ENCODE results near the gene GLMP. TPM values are rescaled to one million over a fixed set of nuclear protein-coding genes. Genes with fewer than 3 reads are reported as not detected.

Gene GLMP
- total and polyA plus RNA-seq, 2 of the 13 experiments (the other 11 are each of a cell fraction or from before 2014, with no cell fraction given): 44.6 to 75.8 TPM

DNA sequence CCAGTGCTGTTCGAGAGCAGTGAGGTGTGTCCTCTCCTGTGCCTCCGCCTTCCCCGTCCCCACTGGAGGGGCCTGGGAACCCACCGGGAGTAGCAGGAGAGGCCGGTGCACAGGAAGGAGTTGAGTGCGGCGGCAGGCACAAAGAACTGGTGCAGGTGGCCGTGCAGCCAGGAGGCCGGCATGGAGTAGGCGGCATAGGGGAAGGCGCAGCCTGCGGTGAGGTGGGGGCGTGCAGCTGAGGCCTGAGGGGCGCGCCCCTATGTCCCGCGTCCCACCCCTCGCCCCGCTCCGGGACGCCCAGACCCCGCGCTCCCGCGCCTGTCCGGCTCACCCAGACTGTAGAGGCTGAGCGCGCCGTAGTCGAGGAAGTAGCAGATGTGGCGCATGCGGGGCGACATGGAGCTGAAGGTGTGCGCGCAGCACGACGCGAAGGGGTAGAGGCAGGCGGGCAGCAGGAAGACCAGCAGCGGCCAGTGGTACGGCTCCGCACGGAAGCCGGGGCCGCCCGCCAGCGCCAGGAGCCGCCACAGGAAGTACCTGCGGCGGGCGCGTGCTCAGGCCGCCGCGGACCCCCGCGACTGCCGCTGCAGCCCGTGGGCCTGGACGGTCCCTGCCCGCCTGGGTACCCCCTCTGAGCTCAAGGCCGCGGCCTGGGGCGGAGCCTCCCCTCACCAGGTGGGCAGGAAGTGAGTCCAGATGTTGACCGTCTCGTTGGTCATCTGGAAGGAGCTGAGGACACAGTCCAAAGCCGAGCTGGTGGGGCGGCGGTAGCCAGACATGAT, 49.8 kb downstream of the GLMP start (continued):
- TF ChIP-seq, protein P1, sequence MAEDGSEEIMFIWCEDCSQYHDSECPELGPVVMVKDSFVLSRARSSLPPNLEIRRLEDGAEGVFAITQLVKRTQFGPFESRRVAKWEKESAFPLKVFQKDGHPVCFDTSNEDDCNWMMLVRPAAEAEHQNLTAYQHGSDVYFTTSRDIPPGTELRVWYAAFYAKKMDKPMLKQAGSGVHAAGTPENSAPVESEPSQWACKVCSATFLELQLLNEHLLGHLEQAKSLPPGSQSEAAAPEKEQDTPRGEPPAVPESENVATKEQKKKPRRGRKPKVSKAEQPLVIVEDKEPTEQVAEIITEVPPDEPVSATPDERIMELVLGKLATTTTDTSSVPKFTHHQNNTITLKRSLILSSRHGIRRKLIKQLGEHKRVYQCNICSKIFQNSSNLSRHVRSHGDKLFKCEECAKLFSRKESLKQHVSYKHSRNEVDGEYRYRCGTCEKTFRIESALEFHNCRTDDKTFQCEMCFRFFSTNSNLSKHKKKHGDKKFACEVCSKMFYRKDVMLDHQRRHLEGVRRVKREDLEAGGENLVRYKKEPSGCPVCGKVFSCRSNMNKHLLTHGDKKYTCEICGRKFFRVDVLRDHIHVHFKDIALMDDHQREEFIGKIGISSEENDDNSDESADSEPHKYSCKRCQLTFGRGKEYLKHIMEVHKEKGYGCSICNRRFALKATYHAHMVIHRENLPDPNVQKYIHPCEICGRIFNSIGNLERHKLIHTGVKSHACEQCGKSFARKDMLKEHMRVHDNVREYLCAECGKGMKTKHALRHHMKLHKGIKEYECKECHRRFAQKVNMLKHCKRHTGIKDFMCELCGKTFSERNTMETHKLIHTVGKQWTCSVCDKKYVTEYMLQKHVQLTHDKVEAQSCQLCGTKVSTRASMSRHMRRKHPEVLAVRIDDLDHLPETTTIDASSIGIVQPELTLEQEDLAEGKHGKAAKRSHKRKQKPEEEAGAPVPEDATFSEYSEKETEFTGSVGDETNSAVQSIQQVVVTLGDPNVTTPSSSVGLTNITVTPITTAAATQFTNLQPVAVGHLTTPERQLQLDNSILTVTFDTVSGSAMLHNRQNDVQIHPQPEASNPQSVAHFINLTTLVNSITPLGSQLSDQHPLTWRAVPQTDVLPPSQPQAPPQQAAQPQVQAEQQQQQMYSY (CRISPR knock-in tag; IDR thresholded peaks at IDR 0.05): no peak
- TF ChIP-seq, protein P2, sequence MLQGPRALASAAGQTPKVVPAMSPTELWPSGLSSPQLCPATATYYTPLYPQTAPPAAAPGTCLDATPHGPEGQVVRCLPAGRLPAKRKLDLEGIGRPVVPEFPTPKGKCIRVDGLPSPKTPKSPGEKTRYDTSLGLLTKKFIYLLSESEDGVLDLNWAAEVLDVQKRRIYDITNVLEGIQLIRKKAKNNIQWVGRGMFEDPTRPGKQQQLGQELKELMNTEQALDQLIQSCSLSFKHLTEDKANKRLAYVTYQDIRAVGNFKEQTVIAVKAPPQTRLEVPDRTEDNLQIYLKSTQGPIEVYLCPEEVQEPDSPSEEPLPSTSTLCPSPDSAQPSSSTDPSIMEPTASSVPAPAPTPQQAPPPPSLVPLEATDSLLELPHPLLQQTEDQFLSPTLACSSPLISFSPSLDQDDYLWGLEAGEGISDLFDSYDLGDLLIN (CRISPR knock-in tag; IDR thresholded peaks at IDR 0.05; ENCODE audit: borderline replicate concordance): no peak
- 0 out of 2 replicates have a peak, but pooled peaks have one; percentile 68 for TF ChIP-seq ZNF766 (CRISPR knock-in tag; IDR thresholded peaks at IDR 0.05; ENCODE audit: borderline replicate concordance)
- TF ChIP-seq MTF1 (CRISPR knock-in tag; IDR thresholded peaks at IDR 0.05): no peak
- 0 out of 2 replicates have a peak, but pooled peaks have one; percentile 34 for TF ChIP-seq ZNF501 (CRISPR knock-in tag; IDR thresholded peaks at IDR 0.05)
- peak; percentile 90 for TF ChIP-seq KDM2A (CRISPR knock-in tag; IDR thresholded peaks at IDR 0.05; ENCODE audit: borderline replicate concordance, low read depth)
- no peak for TF ChIP-seq IRF2 (CRISPR knock-in tag; IDR thresholded peaks at IDR 0.05)
- peak; percentile 15; the same call in 1 of the 2 replicates for TF ChIP-seq SSRP1 (CRISPR knock-in tag; IDR thresholded peaks at IDR 0.05)
